Trophoblast cell (in vitro differentiated cells and primary cell): ENCODE measurements around the gene CARHSP1.

Experiments
- DNase-seq, 2 donors: peaks; one replicate each; pipeline ENCODE4 v3.0.0-alpha.2; 2016
- H2AFZ ChIP-seq: 2 replicates; pipeline ENCODE4 v1.6.1; 2013; ENCODE audit warnings: low read length, moderate library complexity, mild to moderate bottlenecking; ENCODE audit not compliant: insufficient read depth, poor library complexity
- H2AK5ac ChIP-seq: 2 replicates; pipeline ENCODE4 v1.6.1; 2013; ENCODE audit warnings: mild to moderate bottlenecking, low read length
- H2BK120ac ChIP-seq: 2 replicates; pipeline ENCODE4 v1.6.1; 2013; ENCODE audit warnings: low read length, mild to moderate bottlenecking, moderate library complexity; ENCODE audit not compliant: insufficient read depth, poor library complexity
- H2BK12ac ChIP-seq: 2 replicates; pipeline ENCODE4 v1.6.1; 2013; ENCODE audit warnings: mild to moderate bottlenecking, low read length, moderate library complexity
- H2BK5ac ChIP-seq: 2 replicates; pipeline ENCODE4 v1.6.1; 2013; ENCODE audit warnings: low read length, low read depth, moderate library complexity, mild to moderate bottlenecking; ENCODE audit not compliant: poor library complexity
- H3K14ac ChIP-seq: 2 replicates; pipeline ENCODE4 v1.6.1; 2013; ENCODE audit warnings: mild to moderate bottlenecking, low read length
- H3K18ac ChIP-seq: 2 replicates; pipeline ENCODE4 v1.6.1; 2013; ENCODE audit warnings: mild to moderate bottlenecking, low read length
- H3K23ac ChIP-seq: 2 replicates; pipeline ENCODE4 v1.6.1; 2013; ENCODE audit warnings: low read length
- H3K27ac ChIP-seq: 2 replicates; pipeline ENCODE4 v1.5.1; 2013; ENCODE audit warnings: low read depth, mild to moderate bottlenecking, inconsistent platforms, low read length, moderate library complexity
- H3K27me3 ChIP-seq: 2 replicates; pipeline ENCODE4 v1.6.1; 2013; ENCODE audit warnings: inconsistent platforms, mild to moderate bottlenecking, low read length, moderate library complexity; ENCODE audit not compliant: insufficient read depth
- H3K36me3 ChIP-seq, 2 experiments: 1 replicate in 1 of 2; 2 replicates in 1 of 2; pipeline ENCODE4 v1.6.1; 2013; ENCODE audit warnings: low read length in 2 of 2, mild to moderate bottlenecking in 2 of 2, moderate library complexity in 1 of 2; ENCODE audit not compliant: insufficient read depth in 2 of 2, control insufficient read depth in 1 of 2
- H3K4ac ChIP-seq: 2 replicates; pipeline ENCODE4 v1.6.1; 2013; ENCODE audit warnings: low read depth, mild to moderate bottlenecking, low read length, moderate library complexity
- H3K4me1 ChIP-seq, 2 experiments: 1 replicate in 1 of 2; 2 replicates in 1 of 2; pipeline ENCODE4 v1.6.1; 2013; ENCODE audit warnings: low read length in 2 of 2, mild to moderate bottlenecking in 2 of 2, moderate library complexity in 1 of 2; ENCODE audit not compliant: insufficient read depth in 2 of 2, control insufficient read depth in 1 of 2
- H3K4me2 ChIP-seq: 2 replicates; pipeline ENCODE4 v1.6.1; 2013; ENCODE audit warnings: inconsistent platforms, mild to moderate bottlenecking, low read length, moderate library complexity
- H3K4me3 ChIP-seq: 2 replicates; pipeline ENCODE4 v1.5.1; 2013; ENCODE audit warnings: mild to moderate bottlenecking, low read depth, low read length, inconsistent platforms
- H3K79me1 ChIP-seq: one replicate; pipeline ENCODE4 v1.6.1; 2013; ENCODE audit warnings: low read length
- H3K79me2 ChIP-seq: 2 replicates; pipeline ENCODE4 v1.6.1; 2013; ENCODE audit warnings: low read length, mild to moderate bottlenecking; ENCODE audit not compliant: control insufficient read depth, insufficient read depth, poor library complexity
- H3K9ac ChIP-seq: 2 replicates; pipeline ENCODE4 v1.6.1; 2013; ENCODE audit warnings: mild to moderate bottlenecking, low read length
- H3K9me3 ChIP-seq: 2 replicates; pipeline ENCODE4 v1.6.1; 2013; ENCODE audit warnings: low read depth, mild to moderate bottlenecking, control low read depth, inconsistent platforms, low read length; ENCODE audit not compliant: insufficient read depth
- H4K12ac ChIP-seq: 2 replicates; pipeline ENCODE4 v1.6.1; 2013; ENCODE audit warnings: low read depth, mild to moderate bottlenecking, low read length, moderate library complexity
- H4K8ac ChIP-seq: 2 replicates; pipeline ENCODE4 v1.6.1; 2013; ENCODE audit warnings: low read depth, mild to moderate bottlenecking, low read length, moderate library complexity
- H4K91ac ChIP-seq: one replicate; pipeline ENCODE4 v1.6.1; 2013; ENCODE audit warnings: low read depth, mild to moderate bottlenecking, low read length, moderate library complexity
- WGBS: extraction: QIAGEN DNeasy Blood & Tissue Kit; methylation state at CpG from one replicate; pipeline ENCODE4 v1.1.7; 2013; ENCODE audit warnings: missing lambda C conversion rate; ENCODE audit not compliant: insufficient read length, insufficient coverage; ENCODE audit errors: extremely low coverage; 5-methylcytosine and 5-hydroxymethylcytosine counted together

The CARHSP1 gene

GRCh38 chr16:8892101-8892575 is 23.3 kb upstream of the CARHSP1 start:
- Histone ChIP-seq H4K8ac (no peak overlapping the region), H3K18ac (no peak overlapping the region), H3K9me3 (peaks cover 2% of the 10 kb centered on the region), H2BK5ac (no peak overlapping the region), H3K27me3 (no peaks in the 10 kb centered on the region), H3K79me1 (no peaks in the 10 kb centered on the region), H3K27ac (no peak overlapping the region), H3K4me1 (no peaks in the 10 kb centered on the region), H2AK5ac (no peak overlapping the region), H3K14ac (no peak overlapping the region), H3K4me2 (no peak overlapping the region), H4K12ac (no peak overlapping the region), H4K91ac (no peak overlapping the region), H2AFZ (no peak overlapping the region), H2BK120ac (no peak overlapping the region), H3K4ac (no peak overlapping the region), H3K79me2 (no peaks in the 10 kb centered on the region), H2BK12ac (no peak overlapping the region), H3K9ac (no peak overlapping the region), H3K23ac (no peak overlapping the region), H3K4me3 (no peak overlapping the region), H3K36me3 (peaks cover 65 to 74% of the 10 kb centered on the region in 2 experiments)
- DNase-seq, result no peak
- no CpG with 5 or more reads among the region's 16 CpGs for WGBS

- Histone ChIP-seq H3K4me3 (no peak overlapping the region), H3K23ac (no peak overlapping the region), H2BK120ac (no peak overlapping the region), H2AK5ac (no peak overlapping the region), H2BK12ac (no peak overlapping the region), H3K27me3 (no peaks in the 10 kb centered on the region), H3K14ac (no peak overlapping the region), H2BK5ac (no peak overlapping the region), H3K4me1 (no peaks in the 10 kb centered on the region), H3K79me1 (no peaks in the 10 kb centered on the region), H3K79me2 (no peaks in the 10 kb centered on the region), H3K36me3 (peaks cover 57 to 67% of the 10 kb centered on the region in 2 experiments), H3K9ac (no peak overlapping the region), H4K8ac (no peak overlapping the region), H4K91ac (no peak overlapping the region), H3K4ac (no peak overlapping the region), H3K18ac (no peak overlapping the region), H3K4me2 (no peak overlapping the region), H2AFZ (no peak overlapping the region), H3K9me3 (peaks cover 2% of the 10 kb centered on the region), H3K27ac (no peak overlapping the region), H4K12ac (no peak overlapping the region)
- no peak for DNase-seq
- WGBS, result no CpG with 5 or more reads among the region's 5 CpGs
These were observed 21.7 kb upstream of the CARHSP1 start for GRCh38 chr16:8890549-8890921.

DNA sequence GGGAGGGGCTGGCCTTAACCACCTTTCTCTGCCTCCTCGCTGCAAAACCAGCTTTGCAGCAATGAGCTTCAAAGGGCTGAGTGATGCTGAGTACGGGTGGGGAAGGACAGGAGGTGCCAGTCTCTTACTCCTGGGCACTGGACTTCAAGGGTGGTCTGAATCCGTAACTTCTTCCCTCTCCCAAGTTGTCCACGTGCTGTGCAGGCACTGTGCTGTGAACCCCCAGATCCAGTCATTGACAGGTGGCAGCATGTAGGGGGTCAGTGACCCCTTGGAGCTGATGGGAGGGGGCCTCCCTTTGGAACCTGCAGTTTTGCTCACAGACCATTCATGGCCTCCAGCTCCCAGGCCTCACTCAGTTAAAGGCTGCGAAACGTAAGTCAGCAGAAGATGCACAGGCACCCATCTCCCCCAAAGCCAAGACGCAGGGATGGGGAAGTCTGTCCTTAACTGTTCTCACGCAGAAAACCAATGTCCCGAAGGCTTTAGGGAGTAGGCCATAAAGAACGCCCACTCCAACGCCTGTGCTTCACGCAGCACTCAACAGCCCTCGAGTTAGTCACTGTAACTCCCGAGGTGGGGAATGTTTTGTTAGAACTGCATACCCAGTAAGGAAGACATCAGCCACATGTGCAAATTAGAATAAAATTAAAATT is 21.2 kb upstream of the CARHSP1 start:
- Histone ChIP-seq H3K4me1 (no peaks in the 10 kb centered on the region), H3K4me2 (no peak overlapping the region), H3K14ac (no peak overlapping the region), H4K12ac (no peak overlapping the region), H2BK12ac (no peak overlapping the region), H2BK5ac (no peak overlapping the region), H3K9me3 (peaks cover 2% of the 10 kb centered on the region), H3K18ac (no peak overlapping the region), H2AFZ (no peak overlapping the region), H3K9ac (no peak overlapping the region), H3K27ac (no peak overlapping the region), H3K27me3 (no peaks in the 10 kb centered on the region), H4K8ac (no peak overlapping the region), H2BK120ac (no peak overlapping the region), H3K23ac (no peak overlapping the region), H3K4me3 (no peak overlapping the region), H3K36me3 (peaks cover 57 to 62% of the 10 kb centered on the region in 2 experiments), H4K91ac (no peak overlapping the region), H2AK5ac (no peak overlapping the region), H3K4ac (no peak overlapping the region), H3K79me2 (no peaks in the 10 kb centered on the region), H3K79me1 (no peaks in the 10 kb centered on the region)
- WGBS, result no CpG with 5 or more reads among the region's 14 CpGs
- no peak for DNase-seq

GRCh38 chr16:8888951-8889892 is 20.4 kb upstream of the CARHSP1 start:
- Histone ChIP-seq H3K9ac (no peak overlapping the region), H3K27me3 (no peaks in the 10 kb centered on the region), H3K79me1 (no peaks in the 10 kb centered on the region), H3K36me3 (peaks cover 49 to 54% of the 10 kb centered on the region in 2 experiments), H4K8ac (no peak overlapping the region), H3K27ac (no peak overlapping the region), H3K14ac (no peak overlapping the region), H2BK5ac (no peak overlapping the region), H2AFZ (no peak overlapping the region), H3K23ac (no peak overlapping the region), H2AK5ac (no peak overlapping the region), H3K4me3 (no peak overlapping the region), H4K12ac (no peak overlapping the region), H4K91ac (no peak overlapping the region), H3K4ac (no peak overlapping the region), H3K4me1 (peaks cover 2% of the 10 kb centered on the region in 2 experiments), H3K79me2 (no peaks in the 10 kb centered on the region), H3K9me3 (peaks cover 2% of the 10 kb centered on the region), H2BK12ac (no peak overlapping the region), H3K4me2 (no peak overlapping the region), H2BK120ac (no peak overlapping the region), H3K18ac (no peak overlapping the region)
- WGBS, result no CpG with 5 or more reads among the region's 23 CpGs
- no peak for DNase-seq
